SU-DHL-6 (cell line): ENCODE measurements around the gene BCAS3.

Experiments
- H2AFZ ChIP-seq: fragments of 200-600 bp; sonication (generic); 2 replicates; pipeline ENCODE4 v1.6.1; 2014; ENCODE audit warnings: low read depth, mild to moderate bottlenecking, moderate library complexity, mixed read lengths, antibody characterized with exemption, low read length; ENCODE audit not compliant: severe bottlenecking
- H3F3A ChIP-seq: fragments of 200-600 bp; shearing (Covaris generic); 2 replicates; pipeline ENCODE4 v1.6.0; 2016; ENCODE audit warnings: antibody characterized with exemption, mild to moderate bottlenecking; ENCODE audit not compliant: insufficient read depth
- H3K27ac ChIP-seq: fragments of 200-600 bp; sonication (generic); 2 replicates; pipeline ENCODE4 v1.5.1; 2016; ENCODE audit warnings: low read depth, mild to moderate bottlenecking, low read length, moderate library complexity, mixed read lengths
- H3K27me3 ChIP-seq: fragments of 200-600 bp; sonication (generic), shearing (Covaris generic); 2 replicates; pipeline ENCODE4 v1.6.0; 2014; ENCODE audit warnings: mild to moderate bottlenecking, low read length
- H3K36me3 ChIP-seq: fragments of 200-600 bp; sonication (generic); 2 replicates; pipeline ENCODE4 v1.6.1; 2014; ENCODE audit warnings: mild to moderate bottlenecking, low read length, mixed read lengths
- H3K4me2 ChIP-seq: fragments of 300-600, 200-600 bp; shearing (Covaris generic), sonication (generic); 2 replicates; pipeline ENCODE4 v1.6.0; 2014; ENCODE audit warnings: low read length, low read depth, mild to moderate bottlenecking; ENCODE audit not compliant: poor library complexity, severe bottlenecking
- H3K4me3 ChIP-seq: fragments of 200-600 bp; sonication (generic); 2 replicates; pipeline ENCODE4 v1.5.1; 2014; ENCODE audit warnings: antibody characterized with exemption, low read length, mild to moderate bottlenecking, mixed read lengths; ENCODE audit not compliant: insufficient read depth, poor library complexity, severe bottlenecking
- H3K79me2 ChIP-seq: fragments of 200-600 bp; sonication (generic); 2 replicates; pipeline ENCODE4 v1.6.1; 2014; ENCODE audit warnings: mild to moderate bottlenecking, low read length, moderate library complexity; ENCODE audit not compliant: insufficient read depth
- H3K9ac ChIP-seq: fragments of 200-600 bp; sonication (generic); 2 replicates; pipeline ENCODE4 v1.7.0; 2014; ENCODE audit warnings: mild to moderate bottlenecking, low read length
- H3K9me2 ChIP-seq: fragments of 200-600 bp; sonication (generic); replicated peaks from 2 replicates; pipeline ENCODE4 v1.6.1; 2014; ENCODE audit warnings: low read length; ENCODE audit not compliant: insufficient read depth
- H3K9me3 ChIP-seq: fragments of 200-600 bp; sonication (generic); 2 replicates; pipeline ENCODE4 v1.6.1; 2014; ENCODE audit warnings: low read length, mixed read lengths; ENCODE audit not compliant: insufficient read depth
- H4K20me1 ChIP-seq: fragments of 200-600 bp; sonication (generic); 2 replicates; pipeline ENCODE4 v1.6.1; 2014; ENCODE audit warnings: low read depth, mild to moderate bottlenecking, antibody characterized with exemption, low read length, moderate library complexity, mixed read lengths
- EZH2phosphoT487 ChIP-seq: fragments of 200-600 bp; sonication (generic), shearing (Covaris generic); conservative IDR thresholded peaks from 2 replicates; pipeline ENCODE4 v1.6.1; 2018; ENCODE audit warnings: mild to moderate bottlenecking, antibody characterized with exemption, low read length, moderate library complexity, mixed read lengths
- TF ChIP-seq, protein P1 (sequence below): fragments of 200-600 bp; sonication (generic); IDR thresholded peaks from one replicate; pipeline ENCODE4 v1.5.1; 2017; ENCODE audit warnings: antibody characterized with exemption, mild to moderate bottlenecking, low read length, moderate library complexity; ENCODE audit not compliant: insufficient read depth, poor library complexity, severe bottlenecking

Gene BCAS3

DNA sequence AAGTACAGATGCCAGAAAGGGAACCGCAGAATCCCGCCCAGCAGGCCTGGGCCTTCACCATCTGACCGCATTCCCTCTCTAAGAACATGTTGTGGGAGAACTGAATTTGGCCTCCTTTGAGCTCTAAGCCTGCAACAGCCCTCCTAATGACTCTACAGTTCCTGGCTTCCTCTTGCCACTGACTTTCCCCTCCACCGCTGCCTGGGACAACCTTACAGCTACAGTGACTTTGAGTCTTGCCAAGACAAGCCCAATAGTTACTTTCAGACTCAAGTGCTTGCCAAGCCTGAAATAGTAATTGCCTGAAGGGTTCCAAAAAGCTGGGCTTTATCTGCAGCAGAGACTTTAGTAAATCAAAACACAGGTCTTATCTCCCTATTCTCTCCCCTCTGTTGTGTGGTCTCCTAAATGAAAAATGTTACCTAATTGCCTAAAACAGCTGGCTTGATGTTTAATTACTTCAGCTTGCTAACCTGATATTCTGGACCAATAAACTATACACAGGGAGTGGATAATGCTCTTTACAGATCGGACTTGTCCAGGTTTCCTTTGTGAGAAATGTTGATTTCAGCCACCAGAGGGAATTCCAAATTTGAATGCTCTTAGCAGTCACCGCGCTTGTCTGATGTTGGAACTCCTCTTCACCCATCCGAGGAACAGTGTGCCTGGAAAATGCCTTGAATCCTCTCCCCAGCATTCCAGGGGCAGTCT, 636.9 kb downstream of the BCAS3 start:
- Histone ChIP-seq H3K27me3 (no peaks in the 10 kb centered on the region), H3K36me3 (no peaks in the 10 kb centered on the region), H3K9me2 (no peaks in the 10 kb centered on the region), H3K9me3 (no peaks in the 10 kb centered on the region), H4K20me1 (no peaks in the 10 kb centered on the region), H3K27ac (no peak overlapping the region), H3K4me2 (no peak overlapping the region), H3K4me3 (no peak overlapping the region), H3F3A (no peaks in the 10 kb centered on the region), H3K9ac (no peak overlapping the region), H2AFZ (no peak overlapping the region), H3K79me2 (no peaks in the 10 kb centered on the region)
- TF ChIP-seq EZH2phosphoT487: no peak
- TF ChIP-seq, protein P1, sequence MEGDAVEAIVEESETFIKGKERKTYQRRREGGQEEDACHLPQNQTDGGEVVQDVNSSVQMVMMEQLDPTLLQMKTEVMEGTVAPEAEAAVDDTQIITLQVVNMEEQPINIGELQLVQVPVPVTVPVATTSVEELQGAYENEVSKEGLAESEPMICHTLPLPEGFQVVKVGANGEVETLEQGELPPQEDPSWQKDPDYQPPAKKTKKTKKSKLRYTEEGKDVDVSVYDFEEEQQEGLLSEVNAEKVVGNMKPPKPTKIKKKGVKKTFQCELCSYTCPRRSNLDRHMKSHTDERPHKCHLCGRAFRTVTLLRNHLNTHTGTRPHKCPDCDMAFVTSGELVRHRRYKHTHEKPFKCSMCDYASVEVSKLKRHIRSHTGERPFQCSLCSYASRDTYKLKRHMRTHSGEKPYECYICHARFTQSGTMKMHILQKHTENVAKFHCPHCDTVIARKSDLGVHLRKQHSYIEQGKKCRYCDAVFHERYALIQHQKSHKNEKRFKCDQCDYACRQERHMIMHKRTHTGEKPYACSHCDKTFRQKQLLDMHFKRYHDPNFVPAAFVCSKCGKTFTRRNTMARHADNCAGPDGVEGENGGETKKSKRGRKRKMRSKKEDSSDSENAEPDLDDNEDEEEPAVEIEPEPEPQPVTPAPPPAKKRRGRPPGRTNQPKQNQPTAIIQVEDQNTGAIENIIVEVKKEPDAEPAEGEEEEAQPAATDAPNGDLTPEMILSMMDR: no peak

DNA sequence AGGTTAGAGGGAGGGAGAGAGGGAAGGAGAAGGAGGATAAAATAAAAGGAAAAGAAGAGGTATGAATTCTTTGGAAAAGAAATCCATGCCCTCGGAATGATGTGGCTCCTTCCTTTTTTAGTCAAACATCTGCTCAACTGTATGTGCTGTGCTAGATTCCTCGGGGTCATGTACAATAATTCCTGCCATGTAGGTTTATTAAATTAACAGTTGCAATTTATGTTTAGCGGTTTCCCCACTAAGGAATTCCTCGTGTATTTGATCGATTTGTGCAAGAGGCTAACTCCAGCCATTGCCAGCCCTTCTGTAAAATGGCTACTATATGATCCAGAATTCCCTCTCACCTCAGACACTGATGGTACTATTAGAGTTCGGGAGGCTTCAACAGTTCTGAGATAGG, 639.0 kb downstream of the BCAS3 start:
- no peaks in the 10 kb centered on the region for H3K36me3 ChIP-seq
- H3F3A ChIP-seq: no peaks in the 10 kb centered on the region
- H3K4me3 ChIP-seq: no peak overlapping the region
- H3K9me2 ChIP-seq: no peaks in the 10 kb centered on the region
- TF ChIP-seq EZH2phosphoT487: no peak
- TF ChIP-seq, protein P1: no peak
- no peak overlapping the region for H3K9ac ChIP-seq
- no peaks in the 10 kb centered on the region for H3K27me3 ChIP-seq
- no peaks in the 10 kb centered on the region for H4K20me1 ChIP-seq
- H3K27ac ChIP-seq: no peak overlapping the region
- H3K9me3 ChIP-seq: no peaks in the 10 kb centered on the region
- H3K4me2 ChIP-seq: no peak overlapping the region
- H2AFZ ChIP-seq: no peak overlapping the region
- no peaks in the 10 kb centered on the region for H3K79me2 ChIP-seq

DNA sequence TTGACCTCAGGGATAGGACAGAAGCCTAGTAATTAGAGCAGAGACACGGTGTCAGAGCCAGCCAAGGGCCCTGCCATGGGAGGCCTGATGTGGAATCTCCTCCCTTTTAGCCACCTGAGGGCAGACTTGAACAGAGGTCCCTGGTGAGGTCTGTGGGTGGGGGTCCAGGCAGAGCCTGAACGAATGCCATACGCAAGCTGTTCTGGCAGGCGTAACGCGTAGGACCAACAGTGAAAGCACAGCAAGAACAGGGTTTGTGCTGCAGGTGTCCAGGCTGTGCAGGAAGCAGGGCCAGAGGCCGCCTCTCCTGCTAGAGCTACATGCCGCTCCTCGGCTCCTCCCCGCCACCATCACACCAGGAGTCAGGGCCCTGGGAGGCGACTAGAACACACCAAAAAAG, 640.1 kb downstream of the BCAS3 start:
- Histone ChIP-seq H3K27ac (no peak overlapping the region), H3K79me2 (no peaks in the 10 kb centered on the region), H2AFZ (no peak overlapping the region), H3K9me3 (no peaks in the 10 kb centered on the region), H3F3A (no peaks in the 10 kb centered on the region), H3K4me3 (no peak overlapping the region), H3K4me2 (no peak overlapping the region), H4K20me1 (no peaks in the 10 kb centered on the region), H3K9me2 (no peaks in the 10 kb centered on the region), H3K36me3 (no peaks in the 10 kb centered on the region), H3K9ac (no peak overlapping the region), H3K27me3 (no peaks in the 10 kb centered on the region)
- TF ChIP-seq, protein P1: no peak
- no peak for TF ChIP-seq EZH2phosphoT487
